GM06990 (cell line): Measurements from ENCODE around the gene ODAD4.

Experiments
- DNase-seq: peaks from one replicate; pipeline ENCODE4 v3.0.0-alpha.2; 2011; ENCODE audit not compliant: insufficient read length; ENCODE audit errors: extremely low read depth
- H3K27me3 ChIP-seq: replicated peaks from 2 replicates; pipeline ENCODE4 v1.6.0; 2011; ENCODE audit warnings: low read length; ENCODE audit not compliant: control insufficient read depth, insufficient read depth
- H3K36me3 ChIP-seq: 2 replicates; pipeline ENCODE4 v1.5.1; 2011; ENCODE audit warnings: low read length; ENCODE audit not compliant: control insufficient read depth, insufficient read depth
- H3K4me3 ChIP-seq: replicated peaks from 2 replicates; pipeline ENCODE4 v1.5.1; 2011; ENCODE audit warnings: low read depth, mild to moderate bottlenecking, control low read depth, low read length
- TF ChIP-seq, protein P1 (sequence below): IDR thresholded peaks from 2 replicates; pipeline ENCODE4 v1.5.1; 2011; ENCODE audit warnings: low read length, control low read depth, mild to moderate bottlenecking, inconsistent platforms; ENCODE audit not compliant: insufficient read depth, poor library complexity, severe bottlenecking

Gene ODAD4

DNA sequence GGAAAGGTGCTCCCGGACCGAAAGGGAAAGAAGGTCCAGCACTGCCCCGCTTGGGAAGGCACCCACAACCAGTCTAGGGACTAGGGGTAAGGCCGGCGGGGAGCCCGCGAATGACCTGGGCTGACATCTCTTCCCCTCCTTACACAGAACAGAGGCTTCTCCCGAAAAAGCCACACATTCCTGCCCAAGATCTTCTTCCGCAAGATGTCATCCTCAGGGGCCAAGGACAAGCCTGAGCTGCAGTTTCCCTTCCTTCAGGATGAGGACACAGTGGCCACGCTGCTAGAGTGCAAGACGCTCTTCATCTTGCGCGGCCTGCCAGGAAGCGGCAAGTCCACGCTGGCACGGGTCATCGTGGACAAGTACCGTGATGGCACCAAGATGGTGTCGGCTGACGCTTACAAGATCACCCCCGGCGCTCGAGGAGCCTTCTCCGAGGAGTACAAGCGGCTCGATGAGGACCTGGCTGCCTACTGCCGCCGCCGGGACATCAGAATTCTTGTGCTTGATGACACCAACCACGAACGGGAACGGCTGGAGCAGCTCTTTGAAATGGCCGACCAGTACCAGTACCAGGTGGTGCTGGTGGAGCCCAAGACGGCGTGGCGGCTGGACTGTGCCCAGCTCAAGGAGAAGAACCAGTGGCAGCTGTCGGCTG, 37.6 kb downstream of the ODAD4 start:
- TF ChIP-seq, protein P1, sequence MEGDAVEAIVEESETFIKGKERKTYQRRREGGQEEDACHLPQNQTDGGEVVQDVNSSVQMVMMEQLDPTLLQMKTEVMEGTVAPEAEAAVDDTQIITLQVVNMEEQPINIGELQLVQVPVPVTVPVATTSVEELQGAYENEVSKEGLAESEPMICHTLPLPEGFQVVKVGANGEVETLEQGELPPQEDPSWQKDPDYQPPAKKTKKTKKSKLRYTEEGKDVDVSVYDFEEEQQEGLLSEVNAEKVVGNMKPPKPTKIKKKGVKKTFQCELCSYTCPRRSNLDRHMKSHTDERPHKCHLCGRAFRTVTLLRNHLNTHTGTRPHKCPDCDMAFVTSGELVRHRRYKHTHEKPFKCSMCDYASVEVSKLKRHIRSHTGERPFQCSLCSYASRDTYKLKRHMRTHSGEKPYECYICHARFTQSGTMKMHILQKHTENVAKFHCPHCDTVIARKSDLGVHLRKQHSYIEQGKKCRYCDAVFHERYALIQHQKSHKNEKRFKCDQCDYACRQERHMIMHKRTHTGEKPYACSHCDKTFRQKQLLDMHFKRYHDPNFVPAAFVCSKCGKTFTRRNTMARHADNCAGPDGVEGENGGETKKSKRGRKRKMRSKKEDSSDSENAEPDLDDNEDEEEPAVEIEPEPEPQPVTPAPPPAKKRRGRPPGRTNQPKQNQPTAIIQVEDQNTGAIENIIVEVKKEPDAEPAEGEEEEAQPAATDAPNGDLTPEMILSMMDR = no peak
- Histone ChIP-seq H3K36me3 (peaks cover 20% of the 10 kb centered on the region), H3K27me3 (no peaks in the 10 kb centered on the region), H3K4me3 (peak overlapping the region; percentile 86)
- peak; percentile 29 for DNase-seq

DNA sequence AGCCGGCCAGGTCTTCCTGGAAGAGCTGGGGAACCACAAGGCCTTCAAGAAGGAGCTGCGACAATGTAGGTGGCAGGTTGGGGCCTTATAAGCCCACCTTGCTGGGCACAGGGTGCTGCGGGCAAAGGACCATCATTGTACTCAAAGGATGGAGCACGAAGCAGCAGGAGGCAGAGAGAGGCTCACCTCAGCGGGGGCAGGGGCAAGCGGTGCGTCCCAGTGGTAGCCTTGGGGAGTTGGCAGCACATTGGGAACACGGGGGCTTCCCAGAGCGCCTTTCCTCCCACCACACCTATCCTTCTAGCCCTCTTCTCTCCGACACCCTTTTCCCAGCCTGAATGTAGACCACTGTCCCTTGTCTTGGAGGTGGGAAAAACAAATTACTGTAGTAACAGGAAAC, 38.3 kb downstream of the ODAD4 start:
- no peak for DNase-seq
- H3K4me3 ChIP-seq = no peak overlapping the region
- TF ChIP-seq, protein P1 = no peak
- H3K27me3 ChIP-seq = no peaks in the 10 kb centered on the region
- peaks cover 26% of the 10 kb centered on the region for H3K36me3 ChIP-seq

DNA sequence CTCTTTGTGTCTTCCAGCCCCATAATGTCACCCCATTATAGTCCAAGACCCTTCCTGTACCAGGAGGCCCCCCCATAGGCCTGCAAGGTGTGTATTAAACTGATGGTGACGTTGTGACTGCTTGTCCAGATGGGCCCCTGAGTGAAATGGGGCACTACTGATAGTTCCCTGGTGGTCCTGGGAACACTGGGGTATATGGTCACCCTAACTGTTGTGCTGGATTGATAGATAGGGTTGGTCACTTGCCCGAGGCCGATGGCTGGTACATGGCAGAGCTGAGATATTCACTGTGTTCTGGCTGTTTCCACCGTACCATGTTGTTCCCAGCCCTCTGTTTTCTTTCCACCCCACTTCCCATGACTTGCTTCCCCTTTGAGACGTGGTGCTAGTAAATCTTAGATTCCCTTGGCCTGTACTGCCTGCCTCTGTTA, 40.5 kb downstream of the ODAD4 start:
- TF ChIP-seq, protein P1 = no peak
- no peak for DNase-seq
- H3K4me3 ChIP-seq = no peak overlapping the region
- H3K36me3 ChIP-seq = peaks cover 40% of the 10 kb centered on the region
- no peaks in the 10 kb centered on the region for H3K27me3 ChIP-seq

DNA sequence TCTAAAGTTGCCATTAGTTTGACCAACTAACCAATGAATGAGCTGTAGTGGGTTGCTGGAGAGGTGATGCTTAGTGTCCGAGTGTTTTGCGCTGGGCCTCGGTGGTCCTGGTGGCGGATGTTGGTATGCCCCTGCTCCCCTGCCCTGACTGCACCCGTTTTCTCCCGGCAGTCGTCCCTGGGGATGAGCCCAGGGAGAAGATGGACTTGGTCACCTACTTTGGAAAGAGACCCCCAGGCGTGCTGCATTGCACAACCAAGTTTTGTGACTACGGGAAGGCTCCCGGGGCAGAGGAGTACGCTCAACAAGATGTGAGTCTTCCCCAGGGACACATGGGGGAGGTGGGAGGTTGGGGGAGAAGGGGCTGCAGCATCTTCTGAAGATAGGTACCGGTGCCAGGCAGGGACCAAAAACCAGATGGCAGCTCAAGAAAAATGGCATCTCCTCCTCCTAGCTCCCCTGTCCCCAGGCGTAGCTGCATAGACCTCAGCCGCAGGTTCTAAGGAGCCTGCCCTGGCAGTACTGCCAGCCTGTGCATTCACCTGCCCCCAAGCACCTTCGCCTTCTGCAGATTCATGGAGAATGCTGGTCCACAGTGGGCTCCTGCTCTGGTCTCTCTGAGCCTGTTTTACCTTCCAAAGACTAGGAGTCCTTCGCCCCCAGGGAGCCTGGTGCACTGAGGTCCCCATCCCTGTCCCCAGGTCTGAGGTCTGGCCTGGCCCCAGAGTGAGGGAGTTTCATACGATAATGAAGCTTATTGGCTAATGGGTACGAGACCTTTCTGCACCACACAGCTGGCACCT, 41.5 kb downstream of the ODAD4 start:
- TF ChIP-seq, protein P1 = no peak
- H3K27me3 ChIP-seq = no peaks in the 10 kb centered on the region
- no peak for DNase-seq
- no peak overlapping the region for H3K4me3 ChIP-seq
- peaks cover 47% of the 10 kb centered on the region for H3K36me3 ChIP-seq

DNA sequence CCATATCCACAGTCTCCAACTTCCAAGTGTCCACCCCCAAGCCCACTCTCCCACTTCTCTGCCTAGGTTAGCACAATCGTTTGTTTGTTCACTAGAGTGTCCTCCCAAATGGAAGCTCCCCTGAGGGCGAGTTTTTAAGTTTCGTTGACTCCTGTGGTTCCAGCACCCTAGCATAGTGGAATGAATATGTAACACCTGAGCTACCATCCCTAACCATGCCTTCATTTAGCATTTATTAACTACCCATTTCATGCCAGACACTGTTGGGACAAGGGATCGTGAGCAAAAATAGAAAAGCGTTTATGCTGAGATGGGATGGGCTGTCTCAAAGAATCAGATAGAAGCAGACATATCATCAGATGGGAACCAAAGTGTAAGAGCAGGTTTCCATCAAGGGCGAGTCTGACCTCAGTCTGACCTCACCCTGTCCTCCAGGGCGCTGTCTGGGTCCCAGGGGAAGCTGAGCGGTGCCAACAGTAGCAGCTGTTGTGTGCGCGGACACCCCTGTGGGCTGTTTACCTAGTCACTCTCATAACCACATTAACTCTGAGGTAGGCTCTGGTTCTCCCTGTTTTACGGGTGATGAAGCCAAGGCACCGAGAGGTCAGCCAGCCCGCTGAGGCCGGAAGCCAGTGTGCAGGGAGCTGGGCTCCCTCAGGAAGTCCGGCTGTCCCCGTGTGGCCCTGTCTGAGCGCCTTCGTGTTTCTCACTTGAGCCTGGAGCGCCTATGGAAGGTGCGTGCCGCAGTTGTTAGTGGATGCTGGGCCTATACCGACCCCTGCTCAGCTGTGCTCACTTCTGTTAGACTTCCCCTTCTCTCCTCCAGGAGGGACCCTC, 42.4 kb downstream of the ODAD4 start:
- DNase-seq = no peak
- Histone ChIP-seq H3K4me3 (no peak overlapping the region), H3K36me3 (peaks cover 49% of the 10 kb centered on the region), H3K27me3 (no peaks in the 10 kb centered on the region)
- TF ChIP-seq, protein P1 = no peak
